Stimulated activated naive B cell treated with anti-CD40 and anti-IgM and Interleukin-4, amounts not matched to agents 10 μg/mL and 1 μg/mL and 100 μg/mL, for 72 hours (primary cell): ENCODE results near the gene METTL8.

Experiments
- ATAC-seq, 2 donors: fragments of 150-1000 bp; cut with Tn5 transposase; replicated peaks; 2 replicates each; pipeline ENCODE4 v1.10.0; 2021; ENCODE audit warnings: moderate library complexity in 1 of 2
- DNase-seq: peaks from one replicate; pipeline ENCODE4 v3.0.0; 2021
- H3K27ac Mint-ChIP-seq: one replicate; pipeline ENCODE4 v1.8.0; 2022; ENCODE audit warnings: mild to moderate bottlenecking, mixed read lengths
- H3K27me3 Mint-ChIP-seq, 2 donors: one replicate each; pipeline ENCODE4 v1.8.0; 2022; ENCODE audit warnings: mixed read lengths in 2 of 2
- H3K36me3 Mint-ChIP-seq, 2 donors: one replicate each; pipeline ENCODE4 v1.8.0; 2022; ENCODE audit warnings: mixed read lengths in 2 of 2, mild to moderate bottlenecking in 1 of 2
- H3K4me1 Mint-ChIP-seq, 2 donors: one replicate each; pipeline ENCODE4 v1.8.0; 2022; ENCODE audit warnings: mixed read lengths in 2 of 2, mild to moderate bottlenecking in 1 of 2
- H3K4me3 Mint-ChIP-seq, 2 donors: one replicate each; pipeline ENCODE4 v1.8.0; 2022; ENCODE audit warnings: mild to moderate bottlenecking in 2 of 2, mixed read lengths in 2 of 2, moderate library complexity in 1 of 2
- H3K9me3 Mint-ChIP-seq, 2 donors: one replicate each; pipeline ENCODE4 v1.8.0; 2022; ENCODE audit warnings: mixed read lengths in 2 of 2, mild to moderate bottlenecking in 1 of 2

The METTL8 gene

DNA sequence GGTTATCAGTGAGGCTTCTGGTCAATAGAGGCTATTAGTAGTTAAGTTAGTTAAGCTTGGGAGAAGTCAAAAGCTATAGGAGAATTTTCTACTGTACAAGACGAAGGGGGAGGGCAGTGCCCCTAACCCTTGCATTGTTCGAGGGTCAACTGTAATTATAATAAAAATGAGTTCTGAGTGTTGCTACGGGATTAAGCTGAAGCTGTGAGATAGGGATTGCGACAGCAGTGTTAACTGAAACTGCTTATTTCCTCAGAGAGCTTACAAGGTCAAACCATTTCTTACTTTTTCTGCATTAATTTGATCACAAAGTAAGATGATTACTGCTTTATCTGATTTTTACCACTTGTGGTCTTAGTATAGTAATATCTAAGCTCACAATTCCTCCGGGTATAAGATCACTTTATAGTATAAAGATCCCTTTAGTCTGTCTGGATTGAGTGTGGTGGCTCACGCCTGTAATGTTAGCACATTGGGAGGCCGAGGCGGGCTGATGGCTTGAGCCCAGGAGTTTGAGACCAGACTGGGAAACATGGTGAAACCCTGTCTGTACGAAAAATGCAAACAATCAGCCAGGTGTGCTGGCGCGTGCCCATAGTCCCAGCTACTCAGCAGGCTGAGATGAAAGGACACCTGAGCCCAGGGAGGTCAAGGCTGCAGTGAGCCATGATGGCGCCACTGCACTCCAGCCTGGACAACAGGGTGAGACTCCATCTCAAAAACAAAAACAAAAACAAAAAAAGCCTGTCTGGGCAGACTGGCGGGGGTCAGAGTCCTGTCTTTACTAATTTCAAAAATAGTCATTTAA lies 153.6 kb downstream of the METTL8 start:
- Mint-ChIP-seq H3K27me3 (no peaks in the 10 kb centered on the region), H3K9me3 (peaks cover 5 to 8% of the 10 kb centered on the region in 2 donors), H3K4me3 (no peak overlapping the region), H3K4me1 (peaks cover 2 to 5% of the 10 kb centered on the region in 2 donors), H3K27ac (no peak overlapping the region), H3K36me3 (peaks cover 7 to 12% of the 10 kb centered on the region in 2 donors)
- ATAC-seq (no peak), DNase-seq (no peak)

DNA sequence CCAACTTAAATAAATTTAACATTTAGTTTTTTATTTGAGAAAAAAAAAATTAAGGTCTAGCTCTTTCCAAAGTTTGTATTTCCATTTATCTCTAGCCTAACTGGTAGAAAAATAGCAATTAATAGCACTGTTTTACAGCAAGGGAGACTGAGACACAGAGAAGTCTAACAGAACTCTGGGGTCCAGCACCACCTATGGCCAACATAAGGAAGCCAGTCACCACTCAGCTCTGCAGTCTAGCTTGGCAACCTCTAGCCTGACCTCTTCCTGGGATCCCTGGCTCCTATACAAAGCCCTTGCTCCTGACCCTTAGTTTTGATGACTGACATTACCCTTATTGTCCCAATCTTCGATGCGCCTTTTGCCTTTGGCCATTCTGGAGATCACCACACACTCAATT lies 159.0 kb downstream of the METTL8 start:
- no peak overlapping the region for H3K27ac Mint-ChIP-seq
- H3K27me3 Mint-ChIP-seq, result no peaks in the 10 kb centered on the region
- peaks cover 5 to 8% of the 10 kb centered on the region in 2 donors for H3K9me3 Mint-ChIP-seq
- ATAC-seq (no peak), DNase-seq (no peak)
- no peaks in the 10 kb centered on the region for H3K4me1 Mint-ChIP-seq
- no peak overlapping the region for H3K4me3 Mint-ChIP-seq
- H3K36me3 Mint-ChIP-seq, result peaks cover 7 to 12% of the 10 kb centered on the region in 2 donors

DNA sequence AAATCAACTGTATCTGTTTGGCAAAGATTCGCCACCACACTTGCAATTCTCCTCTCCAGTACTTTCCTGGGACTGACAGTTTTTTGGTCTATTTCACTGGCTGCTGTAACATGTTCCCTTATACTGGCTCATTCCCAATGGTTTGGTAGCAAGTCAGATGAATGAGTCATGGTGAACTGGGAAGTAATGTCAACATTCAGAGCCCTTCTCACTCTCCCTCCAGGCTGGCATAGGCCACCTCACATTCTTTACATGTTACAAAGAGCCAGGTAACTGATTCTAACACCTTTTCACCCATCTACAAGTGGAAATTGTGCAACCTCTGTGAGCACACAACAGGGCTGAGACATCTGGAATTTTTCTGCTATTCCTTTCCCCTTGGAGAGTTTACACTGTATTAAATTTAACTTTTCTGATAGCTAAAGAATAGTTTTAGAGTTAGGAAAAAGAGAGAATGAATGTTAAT lies 161.8 kb downstream of the METTL8 start:
- DNase-seq (no peak), ATAC-seq (no peak)
- no peaks in the 10 kb centered on the region for H3K4me1 Mint-ChIP-seq
- H3K27me3 Mint-ChIP-seq, result no peaks in the 10 kb centered on the region
- H3K4me3 Mint-ChIP-seq, result no peak overlapping the region
- H3K36me3 Mint-ChIP-seq, result no peaks in the 10 kb centered on the region
- no peak overlapping the region for H3K27ac Mint-ChIP-seq
- H3K9me3 Mint-ChIP-seq, result no peaks in the 10 kb centered on the region

DNA sequence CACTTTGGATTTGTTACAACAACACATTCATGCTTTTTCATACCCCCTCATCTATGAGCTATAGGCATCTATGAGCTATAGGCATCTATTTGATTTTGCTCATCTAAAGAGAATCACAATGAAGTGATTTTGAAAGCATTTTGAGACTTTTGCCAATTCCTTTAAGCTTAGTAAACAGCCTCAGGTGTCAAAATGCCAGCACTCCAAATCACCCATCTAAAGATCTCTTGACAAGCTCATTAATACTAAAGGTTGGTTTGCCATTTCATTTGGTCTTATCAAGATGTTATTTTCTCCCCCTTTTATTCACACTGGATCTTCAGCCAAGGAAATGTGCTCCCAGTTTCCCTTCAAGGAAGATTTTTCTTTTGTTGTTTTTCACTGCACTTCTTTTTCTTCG lies 162.4 kb downstream of the METTL8 start:
- no peaks in the 10 kb centered on the region for H3K9me3 Mint-ChIP-seq
- no peaks in the 10 kb centered on the region for H3K4me1 Mint-ChIP-seq
- ATAC-seq, result no peak
- H3K27me3 Mint-ChIP-seq, result no peaks in the 10 kb centered on the region
- no peak overlapping the region for H3K27ac Mint-ChIP-seq
- no peaks in the 10 kb centered on the region for H3K36me3 Mint-ChIP-seq
- no peak overlapping the region for H3K4me3 Mint-ChIP-seq
- no peak for DNase-seq

DNA sequence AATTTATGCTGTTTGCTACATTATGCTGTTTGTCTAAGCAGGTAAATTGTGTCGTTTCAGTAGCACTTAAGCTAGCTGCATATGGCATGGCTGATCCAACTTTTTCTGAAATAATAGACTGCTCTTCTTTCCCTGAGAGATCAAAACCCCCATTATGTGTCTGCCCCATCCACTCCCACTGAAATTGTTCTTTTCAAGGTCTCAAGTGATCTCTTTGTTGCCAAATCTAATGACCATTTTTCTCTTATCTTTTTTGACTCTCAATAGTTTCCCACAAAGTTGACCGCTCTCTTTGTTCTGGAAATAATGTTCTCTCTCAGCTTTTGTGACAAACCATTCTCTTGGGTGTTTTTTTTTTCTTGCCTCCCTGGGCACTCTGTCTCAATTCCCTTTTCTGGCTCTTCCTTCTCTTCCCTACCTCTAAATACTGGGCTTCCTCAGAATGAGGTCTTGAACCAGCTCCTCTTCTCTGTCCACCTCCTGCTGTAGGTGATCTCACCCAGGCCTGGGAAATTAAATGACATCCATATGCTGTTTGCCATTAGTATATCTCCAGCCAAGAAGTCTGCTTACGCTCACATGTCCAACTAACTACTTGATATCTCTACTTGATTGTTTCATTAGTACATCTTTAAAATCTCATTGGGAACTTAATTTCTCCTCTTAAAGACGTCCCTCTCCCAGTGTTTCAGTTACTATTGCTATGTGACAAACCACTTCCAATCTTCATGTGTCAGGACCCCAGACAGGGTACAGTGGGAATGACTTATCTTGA lies 165.7 kb downstream of the METTL8 start:
- no peak for DNase-seq
- ATAC-seq, result no peak
- H3K36me3 Mint-ChIP-seq, result peaks cover 2 to 4% of the 10 kb centered on the region in 2 donors
- H3K4me1 Mint-ChIP-seq, result peaks cover 5 to 8% of the 10 kb centered on the region in 2 donors
- H3K4me3 Mint-ChIP-seq, result no peak overlapping the region
- no peak overlapping the region for H3K27ac Mint-ChIP-seq
- no peaks in the 10 kb centered on the region for H3K9me3 Mint-ChIP-seq
- H3K27me3 Mint-ChIP-seq, result no peaks in the 10 kb centered on the region
